ENCODE results near the gene CTIF. TPM values are rescaled to one million over a fixed set of nuclear protein-coding genes. Genes with fewer than 3 reads are reported as not detected.

CTIF gene
- total and polyA plus RNA-seq, 2 donors (not counting 1 experiment from before 2014, with no cell fraction given): 27.2 to 28.1 TPM

DNA sequence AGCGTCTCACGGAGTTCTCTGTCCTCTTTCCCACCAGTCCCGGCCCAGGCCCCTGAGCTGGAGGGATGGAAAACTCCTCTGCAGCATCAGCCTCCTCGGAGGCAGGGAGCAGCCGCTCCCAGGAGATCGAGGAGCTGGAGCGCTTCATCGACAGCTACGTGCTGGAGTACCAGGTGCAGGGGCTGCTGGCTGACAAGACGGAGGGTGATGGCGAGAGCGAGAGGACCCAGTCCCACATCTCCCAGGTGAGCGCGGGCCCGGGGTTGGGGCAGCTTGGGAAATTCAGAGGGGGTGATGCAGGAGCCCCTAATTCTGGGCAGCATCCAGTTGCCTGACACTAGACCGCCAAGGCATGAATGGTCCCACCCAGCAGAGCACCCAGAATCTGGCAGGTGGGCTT, 80.7 kb downstream of the CTIF start:
- Histone ChIP-seq H3K4me1 (ENCODE audit: control insufficient read depth, extremely low read depth, insufficient read depth, low read length) (peaks cover 35% of the 10 kb centered on the region), H3K79me2 (ENCODE audit: control insufficient read depth, insufficient read depth, low read length) (peaks cover 2% of the 10 kb centered on the region), H2AFZ (ENCODE audit: low read length) (no peak overlapping the region), H3K27ac (ENCODE audit: insufficient read depth, low read length) (no peak overlapping the region), H3K4me3 (replicated peaks in 1 of 4; ENCODE audit: control extremely low read depth in 1 of 4, insufficient read depth in 1 of 4, low read depth in 3 of 4, low read length in 4 of 4) (no peak overlapping the region), H4K20me1 (ENCODE audit: control insufficient read depth, extremely low read depth, insufficient read depth, low read length) (no peaks in the 10 kb centered on the region), H3K4me2 (ENCODE audit: extremely low read depth, insufficient read depth, low read length) (no peak overlapping the region), H3K9me3 (ENCODE audit: control insufficient read depth, insufficient read depth, low read depth, low read length) (no peaks in the 10 kb centered on the region), H3K36me3 (ENCODE audit: control insufficient read depth, insufficient read depth, low read length) (peaks cover 4% of the 10 kb centered on the region), H3K27me3 (ENCODE audit: control insufficient read depth, insufficient read depth, low read length) (no peaks in the 10 kb centered on the region), H3K9ac (ENCODE audit: insufficient read depth, low read length) (no peak overlapping the region)
- TF ChIP-seq EZH2 (IDR thresholded peaks at IDR 0.05; ENCODE audit: low read length, missing control alignments): no peak
- TF ChIP-seq, protein P1, sequence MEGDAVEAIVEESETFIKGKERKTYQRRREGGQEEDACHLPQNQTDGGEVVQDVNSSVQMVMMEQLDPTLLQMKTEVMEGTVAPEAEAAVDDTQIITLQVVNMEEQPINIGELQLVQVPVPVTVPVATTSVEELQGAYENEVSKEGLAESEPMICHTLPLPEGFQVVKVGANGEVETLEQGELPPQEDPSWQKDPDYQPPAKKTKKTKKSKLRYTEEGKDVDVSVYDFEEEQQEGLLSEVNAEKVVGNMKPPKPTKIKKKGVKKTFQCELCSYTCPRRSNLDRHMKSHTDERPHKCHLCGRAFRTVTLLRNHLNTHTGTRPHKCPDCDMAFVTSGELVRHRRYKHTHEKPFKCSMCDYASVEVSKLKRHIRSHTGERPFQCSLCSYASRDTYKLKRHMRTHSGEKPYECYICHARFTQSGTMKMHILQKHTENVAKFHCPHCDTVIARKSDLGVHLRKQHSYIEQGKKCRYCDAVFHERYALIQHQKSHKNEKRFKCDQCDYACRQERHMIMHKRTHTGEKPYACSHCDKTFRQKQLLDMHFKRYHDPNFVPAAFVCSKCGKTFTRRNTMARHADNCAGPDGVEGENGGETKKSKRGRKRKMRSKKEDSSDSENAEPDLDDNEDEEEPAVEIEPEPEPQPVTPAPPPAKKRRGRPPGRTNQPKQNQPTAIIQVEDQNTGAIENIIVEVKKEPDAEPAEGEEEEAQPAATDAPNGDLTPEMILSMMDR (conservative IDR thresholded peaks at IDR 0.05 in 1 of 2, IDR thresholded peaks at IDR 0.05 in 1 of 2; ENCODE audit: low read depth in 1 of 2, low read length in 2 of 2): no peak
- DNase-seq (ENCODE audit: low read depth in 2 of 2): no peak

DNA sequence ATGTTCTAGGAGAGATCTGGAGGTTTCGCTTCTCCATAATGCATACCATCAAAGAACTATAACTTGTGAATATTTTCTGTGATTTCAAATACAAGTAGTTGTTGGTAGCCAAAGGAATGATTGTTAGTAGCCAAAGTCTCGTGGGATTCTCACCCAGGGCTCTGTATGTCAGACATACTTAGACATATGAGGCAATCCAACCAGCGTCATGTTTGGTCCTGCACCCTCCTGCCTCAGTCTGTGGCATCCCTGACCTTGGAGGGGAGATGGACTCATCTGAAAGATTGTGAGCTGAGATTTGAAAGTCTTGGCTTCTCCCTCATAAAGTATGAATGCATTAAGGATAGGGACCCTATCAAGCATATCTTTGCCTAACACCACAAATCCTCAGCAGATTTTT, 81.2 kb downstream of the CTIF start:
- no peak overlapping the region for H3K27ac ChIP-seq (ENCODE audit: insufficient read depth, low read length)
- H3K36me3 ChIP-seq (ENCODE audit: control insufficient read depth, insufficient read depth, low read length): peaks cover 4% of the 10 kb centered on the region
- no peaks in the 10 kb centered on the region for H3K9me3 ChIP-seq (ENCODE audit: control insufficient read depth, insufficient read depth, low read depth, low read length)
- H3K4me2 ChIP-seq (ENCODE audit: extremely low read depth, insufficient read depth, low read length): no peak overlapping the region
- H4K20me1 ChIP-seq (ENCODE audit: control insufficient read depth, extremely low read depth, insufficient read depth, low read length): no peaks in the 10 kb centered on the region
- H3K4me3 ChIP-seq (replicated peaks in 1 of 4; ENCODE audit: control extremely low read depth in 1 of 4, insufficient read depth in 1 of 4, low read depth in 3 of 4, low read length in 4 of 4): no peak overlapping the region
- peaks cover 2% of the 10 kb centered on the region for H3K79me2 ChIP-seq (ENCODE audit: control insufficient read depth, insufficient read depth, low read length)
- H3K9ac ChIP-seq (ENCODE audit: insufficient read depth, low read length): no peak overlapping the region
- H3K4me1 ChIP-seq (ENCODE audit: control insufficient read depth, extremely low read depth, insufficient read depth, low read length): peaks cover 35% of the 10 kb centered on the region
- no peak overlapping the region for H2AFZ ChIP-seq (ENCODE audit: low read length)
- H3K27me3 ChIP-seq (ENCODE audit: control insufficient read depth, insufficient read depth, low read length): no peaks in the 10 kb centered on the region
- no peak for TF ChIP-seq EZH2 (IDR thresholded peaks at IDR 0.05; ENCODE audit: low read length, missing control alignments)
- TF ChIP-seq, protein P1 (conservative IDR thresholded peaks at IDR 0.05 in 1 of 2, IDR thresholded peaks at IDR 0.05 in 1 of 2; ENCODE audit: low read depth in 1 of 2, low read length in 2 of 2): no peak
- no peak for DNase-seq (ENCODE audit: low read depth in 2 of 2)

DNA sequence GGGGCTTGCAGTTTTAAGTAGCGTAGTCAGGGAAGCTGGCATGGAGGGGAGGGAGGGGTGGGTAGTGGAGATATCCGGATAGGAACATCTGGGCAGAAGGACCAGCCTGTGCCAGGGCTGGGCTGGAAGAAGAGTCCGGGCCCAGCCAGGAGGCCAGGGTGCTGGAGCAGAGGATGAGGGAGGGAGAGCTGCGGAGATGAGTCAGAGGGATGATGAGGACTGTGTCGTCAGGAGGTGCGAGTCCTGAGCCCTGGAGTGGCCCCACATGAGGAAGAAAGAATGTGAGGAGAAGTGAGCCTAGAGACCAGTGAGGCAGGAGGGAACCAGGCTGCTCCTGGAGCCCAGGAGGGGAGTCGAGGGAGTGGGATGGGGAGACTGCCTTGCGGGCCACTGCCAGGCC, 82.4 kb downstream of the CTIF start:
- Histone ChIP-seq H3K4me2 (ENCODE audit: extremely low read depth, insufficient read depth, low read length) (no peak overlapping the region), H3K4me3 (replicated peaks in 1 of 4; ENCODE audit: control extremely low read depth in 1 of 4, insufficient read depth in 1 of 4, low read depth in 3 of 4, low read length in 4 of 4) (no peak overlapping the region), H3K27me3 (ENCODE audit: control insufficient read depth, insufficient read depth, low read length) (no peaks in the 10 kb centered on the region), H3K27ac (ENCODE audit: insufficient read depth, low read length) (peak overlapping the region; percentile 26), H3K9ac (ENCODE audit: insufficient read depth, low read length) (peak overlapping the region; percentile 23), H3K4me1 (ENCODE audit: control insufficient read depth, extremely low read depth, insufficient read depth, low read length) (peaks cover 35% of the 10 kb centered on the region), H3K9me3 (ENCODE audit: control insufficient read depth, insufficient read depth, low read depth, low read length) (no peaks in the 10 kb centered on the region), H2AFZ (ENCODE audit: low read length) (no peak overlapping the region), H4K20me1 (ENCODE audit: control insufficient read depth, extremely low read depth, insufficient read depth, low read length) (no peaks in the 10 kb centered on the region), H3K79me2 (ENCODE audit: control insufficient read depth, insufficient read depth, low read length) (peaks cover 2% of the 10 kb centered on the region), H3K36me3 (ENCODE audit: control insufficient read depth, insufficient read depth, low read length) (peaks cover 4% of the 10 kb centered on the region)
- peak; percentile 61 to 88 for DNase-seq (ENCODE audit: low read depth in 2 of 2)
- no peak for TF ChIP-seq EZH2 (IDR thresholded peaks at IDR 0.05; ENCODE audit: low read length, missing control alignments)
- TF ChIP-seq, protein P1 (conservative IDR thresholded peaks at IDR 0.05 in 1 of 2, IDR thresholded peaks at IDR 0.05 in 1 of 2; ENCODE audit: low read depth in 1 of 2, low read length in 2 of 2): no peak
